Left lung (tissue), 10 donors: ENCODE measurements around the gene GDF11. TPM values are rescaled to one million over a fixed set of nuclear protein-coding genes. Genes with fewer than 3 reads are reported as not detected.

Experiments
- ATAC-seq: fragments of 200-7000 bp; cut with Tn5 transposase; one replicate; pipeline ENCODE4 v1.9.1; 2020; ENCODE audit warnings: moderate library complexity
- DNase-seq, 4 donors: peaks; one replicate each; pipeline ENCODE4 v3.0.0-alpha.2; 2013 to 2020
- H3K27ac ChIP-seq, 2 donors: fragments of 200-600 bp; sonication (generic) in 1 of 2; one replicate each; pipeline versions ENCODE4 v1.5.0 to v1.8.0; 2020 to 2021
- H3K27me3 ChIP-seq, 2 donors: fragments of 200-600 bp; sonication (generic) in 1 of 2; one replicate each; pipeline versions ENCODE4 v1.5.0 to v1.8.0; 2020 to 2021
- H3K36me3 ChIP-seq, 2 donors: fragments of 200-600 bp; sonication (generic) in 1 of 2; one replicate each; pipeline versions ENCODE4 v1.5.0 to v1.8.0; 2020 to 2021
- H3K4me1 ChIP-seq, 2 donors: fragments of 200-600 bp; one replicate each; pipeline ENCODE4 v1.8.0; 2021
- H3K4me3 ChIP-seq, 2 donors: fragments of 200-600 bp; sonication (generic) in 1 of 2; one replicate each; pipeline versions ENCODE4 v1.5.0 to v1.8.0; 2020 to 2021; ENCODE audit warnings: mild to moderate bottlenecking in 1 of 2
- H3K9me3 ChIP-seq, 2 donors: fragments of 200-600 bp; sonication (generic) in 1 of 2; one replicate each; pipeline versions ENCODE4 v1.5.0 to v1.8.0; 2020 to 2021
- CTCF ChIP-seq, 2 donors: fragments of 200-600 bp; sonication (generic) in 1 of 2; IDR thresholded peaks; one replicate each; pipeline versions ENCODE4 v1.5.0 to v1.8.0; 2021; ENCODE audit warnings: antibody characterized with exemption in 2 of 2
- intact Hi-C, 2 donors: fragments of 100-400 bp; cut with DNase I; formaldehyde crosslinking; loops; one replicate each; pipeline versions ENCODE4 v1.11.2 to v1.14.2; 2022
- polyA plus RNA-seq, 6 donors: library from polyadenylated mRNA; unstranded; fragments of 120-200 nt; gene quantifications; one replicate each; pipeline ENCODE4 v1.2.1, GENCODE V29; 2013; ENCODE audit not compliant: insufficient read length in 6 of 6
- total RNA-seq, 2 donors: library from RNA; stranded (reverse); fragmentation: NEBNext Ultra II Directional; extraction: Animal tissue kit (Norgen Biotek cat#: 25700); gene quantifications; one replicate each; pipeline ENCODE4 v1.2.1, GENCODE V29; 2021
- donor health status: DM: no; HTN: yes; CAD: no.
- donor health status: DM: no; HTN: no; CAD: no.

GDF11 gene
- total and polyA plus RNA-seq, 8 donors = 7.6 to 20.2 (median 16.0) TPM

GRCh38 chr12:55720071-55720564, 22.8 kb upstream of the GDF11 start, which contains the start of gene RDH5:
RDH5 (plus strand) TSS chr12:55720393; CDS start chr12:55721185, 792 bp downstream.
- H3K4me3 ChIP-seq = no peak within 1 kb of the TSS
- H3K9me3 ChIP-seq = no peaks in the 10 kb centered on the region
- peak within 1 kb of the TSS; percentile 8 to 39 for H3K27ac ChIP-seq
- H3K36me3 ChIP-seq = peaks cover 0 to 43% of the 10 kb centered on the region in 2 donors
- TF ChIP-seq CTCF (IDR thresholded peaks at IDR 0.05) = no peak
- H3K4me1 ChIP-seq = peaks cover 23 to 76% of the 10 kb centered on the region in 2 donors
- DNase-seq (no peak), ATAC-seq (no peak)
- intact Hi-C loops = no loop called here
- no peaks in the 10 kb centered on the region for H3K27me3 ChIP-seq

GRCh38 chr12:55720894-55721444, 22.0 kb upstream of the GDF11 start:
- Histone ChIP-seq H3K4me1 (peaks cover 23 to 77% of the 10 kb centered on the region in 2 donors), H3K27me3 (no peaks in the 10 kb centered on the region), H3K36me3 (peaks cover 0 to 52% of the 10 kb centered on the region in 2 donors), H3K4me3 (no peak overlapping the region), H3K27ac (peak overlapping the region; percentile 8 to 39), H3K9me3 (no peaks in the 10 kb centered on the region)
- DNase-seq (peak in 2 of 4 donors; percentile 73 to 89), ATAC-seq (peak; percentile 69)
- TF ChIP-seq CTCF (IDR thresholded peaks at IDR 0.05) = peak; percentile 18 to 56
- intact Hi-C loops = no loop called here

GRCh38 chr12:55721601-55722213, 21.2 kb upstream of the GDF11 start:
- DNase-seq (no peak), ATAC-seq (no peak)
- Histone ChIP-seq H3K27ac (peak overlapping the region in 1 of 2 donors; percentile 39), H3K27me3 (no peaks in the 10 kb centered on the region), H3K9me3 (no peaks in the 10 kb centered on the region), H3K4me3 (no peak overlapping the region), H3K4me1 (peaks cover 24 to 82% of the 10 kb centered on the region in 2 donors), H3K36me3 (peaks cover 0 to 59% of the 10 kb centered on the region in 2 donors)
- no peak for TF ChIP-seq CTCF (IDR thresholded peaks at IDR 0.05)
- intact Hi-C loops = no loop called here

GRCh38 chr12:55722948-55723347, 20.0 kb upstream of the GDF11 start:
- H3K36me3 ChIP-seq = peaks cover 0 to 65% of the 10 kb centered on the region in 2 donors
- H3K27me3 ChIP-seq = no peaks in the 10 kb centered on the region
- TF ChIP-seq CTCF (IDR thresholded peaks at IDR 0.05) = no peak
- H3K4me1 ChIP-seq = peaks cover 20 to 82% of the 10 kb centered on the region in 2 donors
- ATAC-seq (no peak), DNase-seq (no peak)
- intact Hi-C loops = no loop called here
- H3K27ac ChIP-seq = peak overlapping the region in 1 of 2 donors; percentile 18
- H3K4me3 ChIP-seq = no peak overlapping the region
- no peaks in the 10 kb centered on the region for H3K9me3 ChIP-seq

GRCh38 chr12:55723516-55724225, 19.3 kb upstream of the GDF11 start:
- ATAC-seq = no peak
- H3K4me1 ChIP-seq = peaks cover 17 to 75% of the 10 kb centered on the region in 2 donors
- no peak overlapping the region for H3K4me3 ChIP-seq
- peak in 1 of 4 donors; percentile 31 for DNase-seq
- intact Hi-C loops = no loop called here
- no peak for TF ChIP-seq CTCF (IDR thresholded peaks at IDR 0.05)
- no peaks in the 10 kb centered on the region for H3K27me3 ChIP-seq
- peaks cover 0 to 65% of the 10 kb centered on the region in 2 donors for H3K36me3 ChIP-seq
- H3K9me3 ChIP-seq = no peaks in the 10 kb centered on the region
- no peak overlapping the region for H3K27ac ChIP-seq
